ENCODE measurements around the gene ADGRF3.
"Not testable (repeated sequence)": the region's sequence is repeated elsewhere in the genome, so short reads cannot be mapped to it uniquely, and the experiment has no call there.

The ADGRF3 gene

GRCh38 chr2:26314243-26314642 is 32.3 kb downstream of the ADGRF3 start:
- no peak for DNase-seq

GRCh38 chr2:26313446-26313845 is 33.1 kb downstream of the ADGRF3 start:
- no peak for DNase-seq

- no peak for DNase-seq
Observed at GRCh38 chr2:26312471-26312870, 34.1 kb downstream of the ADGRF3 start.

- DNase-seq = no peak
Observed at GRCh38 chr2:26309921-26310320, 36.7 kb downstream of the ADGRF3 start.

GRCh38 chr2:26305540-26305939 is 41.0 kb downstream of the ADGRF3 start:
- DNase-seq = no peak

- not testable (repeated sequence) for DNase-seq
Observed at GRCh38 chr2:26305094-26305493, 41.5 kb downstream of the ADGRF3 start.

- DNase-seq = no peak
Observed at GRCh38 chr2:26302846-26303245, 43.7 kb downstream of the ADGRF3 start.

GRCh38 chr2:26300234-26300925 is 46.2 kb downstream of the ADGRF3 start:
- peak; percentile 13 for DNase-seq

- DNase-seq = peak; percentile 33
Observed at GRCh38 chr2:26299471-26300101, 47.0 kb downstream of the ADGRF3 start.

GRCh38 chr2:26298638-26299393 is 47.8 kb downstream of the ADGRF3 start:
- DNase-seq = peak; percentile 33

GRCh38 chr2:26298286-26298637 is 48.3 kb downstream of the ADGRF3 start:
- no peak for DNase-seq

GRCh38 chr2:26297061-26297460 is 49.5 kb downstream of the ADGRF3 start:
- DNase-seq = no peak

- no peak for DNase-seq
Observed at GRCh38 chr2:26295511-26295910, 51.1 kb downstream of the ADGRF3 start.

GRCh38 chr2:26292646-26293045 is 53.9 kb downstream of the ADGRF3 start:
- no peak for DNase-seq

- DNase-seq = no peak
Observed at GRCh38 chr2:26290001-26290400, 56.6 kb downstream of the ADGRF3 start.

GRCh38 chr2:26285931-26286330 is 60.7 kb downstream of the ADGRF3 start:
- no peak for DNase-seq

GRCh38 chr2:26284132-26284531 is 62.5 kb downstream of the ADGRF3 start:
- DNase-seq = no peak

- DNase-seq = no peak
Observed at GRCh38 chr2:26283606-26284005, 63.0 kb downstream of the ADGRF3 start.

GRCh38 chr2:26281226-26281625 is 65.4 kb downstream of the ADGRF3 start:
- DNase-seq = no peak

GRCh38 chr2:26279886-26280285 is 66.7 kb downstream of the ADGRF3 start:
- DNase-seq = no peak

GRCh38 chr2:26276484-26277227 is 69.9 kb downstream of the ADGRF3 start:
- no peak for DNase-seq

- no peak for DNase-seq
Observed at GRCh38 chr2:26274058-26274613, 72.5 kb downstream of the ADGRF3 start.

- no peak for DNase-seq
Observed at GRCh38 chr2:26273501-26273900, 73.1 kb downstream of the ADGRF3 start.

Data from CD4-positive, alpha-beta T cell treated with Interleukin-21 for 1 hour (primary cell).